ENCODE measurements around the gene SCMH1. TPM values are rescaled to one million over a fixed set of nuclear protein-coding genes. Genes with fewer than 3 reads are reported as not detected.

The SCMH1 gene
- total RNA-seq, 2 experiments from 2014 or later = 26.3 to 27.8 TPM

- no peaks in the 10 kb centered on the region for H3K4me1 Mint-ChIP-seq
- no peak overlapping the region for H3K4me3 Mint-ChIP-seq
- DNase-seq = no peak
- no peak overlapping the region for H3K27ac Mint-ChIP-seq
- H3K36me3 Mint-ChIP-seq = peaks cover 24% of the 10 kb centered on the region
- no peaks in the 10 kb centered on the region for H3K27me3 Mint-ChIP-seq
- H3K9me3 Mint-ChIP-seq = peaks cover 9% of the 10 kb centered on the region
Measured at GRCh38 chr1:41078616-41079015, 163.5 kb downstream of the SCMH1 start.

GRCh38 chr1:41078193-41078592, 163.9 kb downstream of the SCMH1 start:
- DNase-seq = no peak
- Mint-ChIP-seq H3K27me3 (no peaks in the 10 kb centered on the region), H3K4me1 (no peaks in the 10 kb centered on the region), H3K27ac (no peak overlapping the region), H3K36me3 (peaks cover 26% of the 10 kb centered on the region), H3K9me3 (peaks cover 9% of the 10 kb centered on the region), H3K4me3 (no peak overlapping the region)

- peaks cover 26% of the 10 kb centered on the region for H3K36me3 Mint-ChIP-seq
- H3K4me1 Mint-ChIP-seq = no peaks in the 10 kb centered on the region
- H3K4me3 Mint-ChIP-seq = no peak overlapping the region
- H3K9me3 Mint-ChIP-seq = peaks cover 6% of the 10 kb centered on the region
- DNase-seq = no peak
- H3K27me3 Mint-ChIP-seq = no peaks in the 10 kb centered on the region
- no peak overlapping the region for H3K27ac Mint-ChIP-seq
Measured at GRCh38 chr1:41073971-41074370, 168.1 kb downstream of the SCMH1 start.

- Mint-ChIP-seq H3K36me3 (peaks cover 23% of the 10 kb centered on the region), H3K9me3 (no peaks in the 10 kb centered on the region), H3K4me3 (no peak overlapping the region), H3K27ac (no peak overlapping the region), H3K4me1 (no peaks in the 10 kb centered on the region), H3K27me3 (no peaks in the 10 kb centered on the region)
- DNase-seq = no peak
Measured at GRCh38 chr1:41072051-41072450, 170.1 kb downstream of the SCMH1 start.

GRCh38 chr1:41056907-41057306, 185.2 kb downstream of the SCMH1 start:
- Mint-ChIP-seq H3K27ac (no peak overlapping the region), H3K9me3 (no peaks in the 10 kb centered on the region), H3K36me3 (peaks cover 50% of the 10 kb centered on the region), H3K4me3 (no peak overlapping the region), H3K4me1 (no peaks in the 10 kb centered on the region), H3K27me3 (no peaks in the 10 kb centered on the region)
- DNase-seq = no peak

- Mint-ChIP-seq H3K36me3 (peaks cover 25% of the 10 kb centered on the region), H3K4me1 (no peaks in the 10 kb centered on the region), H3K27ac (no peak overlapping the region), H3K27me3 (no peaks in the 10 kb centered on the region), H3K9me3 (no peaks in the 10 kb centered on the region), H3K4me3 (no peak overlapping the region)
- DNase-seq = no peak
Measured at GRCh38 chr1:41053316-41053715, 188.8 kb downstream of the SCMH1 start.

GRCh38 chr1:41051022-41051421, 191.1 kb downstream of the SCMH1 start:
- peaks cover 23% of the 10 kb centered on the region for H3K36me3 Mint-ChIP-seq
- H3K9me3 Mint-ChIP-seq = no peaks in the 10 kb centered on the region
- no peak for DNase-seq
- H3K4me1 Mint-ChIP-seq = no peaks in the 10 kb centered on the region
- H3K4me3 Mint-ChIP-seq = no peak overlapping the region
- H3K27me3 Mint-ChIP-seq = no peaks in the 10 kb centered on the region
- H3K27ac Mint-ChIP-seq = no peak overlapping the region

- H3K27ac Mint-ChIP-seq = no peak overlapping the region
- no peaks in the 10 kb centered on the region for H3K4me1 Mint-ChIP-seq
- no peak overlapping the region for H3K4me3 Mint-ChIP-seq
Measured at GRCh38 chr1:41048540-41048939, 193.6 kb downstream of the SCMH1 start.

GRCh38 chr1:41046347-41046775, 195.7 kb downstream of the SCMH1 start:
- peaks cover 7% of the 10 kb centered on the region for H3K36me3 Mint-ChIP-seq
- H3K27me3 Mint-ChIP-seq = no peaks in the 10 kb centered on the region
- no peak overlapping the region for H3K27ac Mint-ChIP-seq
- no peaks in the 10 kb centered on the region for H3K4me1 Mint-ChIP-seq
- DNase-seq = no peak
- no peaks in the 10 kb centered on the region for H3K9me3 Mint-ChIP-seq
- no peak overlapping the region for H3K4me3 Mint-ChIP-seq

More at GRCh38 chr1:41048540-41048939, 193.6 kb downstream of the SCMH1 start:
- Mint-ChIP-seq H3K27me3 (no peaks in the 10 kb centered on the region), H3K9me3 (no peaks in the 10 kb centered on the region), H3K36me3 (peaks cover 14% of the 10 kb centered on the region)
- DNase-seq = no peak

- H3K36me3 Mint-ChIP-seq = peaks cover 7% of the 10 kb centered on the region
- H3K27ac Mint-ChIP-seq = no peak overlapping the region
- no peaks in the 10 kb centered on the region for H3K4me1 Mint-ChIP-seq
- DNase-seq = no peak
- no peaks in the 10 kb centered on the region for H3K27me3 Mint-ChIP-seq
- no peak overlapping the region for H3K4me3 Mint-ChIP-seq
- no peaks in the 10 kb centered on the region for H3K9me3 Mint-ChIP-seq
Measured at GRCh38 chr1:41045740-41046139, 196.4 kb downstream of the SCMH1 start.

GRCh38 chr1:41044187-41044586, 197.9 kb downstream of the SCMH1 start:
- Mint-ChIP-seq H3K4me1 (no peaks in the 10 kb centered on the region), H3K9me3 (no peaks in the 10 kb centered on the region), H3K36me3 (peaks cover 9% of the 10 kb centered on the region), H3K27ac (no peak overlapping the region), H3K4me3 (no peak overlapping the region), H3K27me3 (no peaks in the 10 kb centered on the region)
- DNase-seq = no peak

- Mint-ChIP-seq H3K4me3 (no peak overlapping the region), H3K27ac (peak overlapping the region; percentile 3), H3K36me3 (peaks cover 7% of the 10 kb centered on the region), H3K9me3 (no peaks in the 10 kb centered on the region), H3K4me1 (no peaks in the 10 kb centered on the region), H3K27me3 (no peaks in the 10 kb centered on the region)
- DNase-seq = no peak
Measured at GRCh38 chr1:41041614-41042270, 200.4 kb downstream of the SCMH1 start.

- Mint-ChIP-seq H3K27ac (no peak overlapping the region), H3K4me3 (no peak overlapping the region), H3K27me3 (no peaks in the 10 kb centered on the region), H3K4me1 (peaks cover 1% of the 10 kb centered on the region), H3K36me3 (peaks cover 11% of the 10 kb centered on the region), H3K9me3 (no peaks in the 10 kb centered on the region)
- no peak for DNase-seq
Measured at GRCh38 chr1:41038110-41038509, 204.0 kb downstream of the SCMH1 start.

GRCh38 chr1:41037116-41037903, 204.8 kb downstream of the SCMH1 start:
- H3K27ac Mint-ChIP-seq = no peak overlapping the region
- peaks cover 14% of the 10 kb centered on the region for H3K36me3 Mint-ChIP-seq
- no peaks in the 10 kb centered on the region for H3K27me3 Mint-ChIP-seq
- DNase-seq = no peak
- no peaks in the 10 kb centered on the region for H3K9me3 Mint-ChIP-seq
- H3K4me3 Mint-ChIP-seq = no peak overlapping the region
- peaks cover 1% of the 10 kb centered on the region for H3K4me1 Mint-ChIP-seq

- DNase-seq = no peak
- H3K4me1 Mint-ChIP-seq = peaks cover 1% of the 10 kb centered on the region
Measured at GRCh38 chr1:41033272-41033671, 208.8 kb downstream of the SCMH1 start.

GRCh38 chr1:41032147-41032546, 210.0 kb downstream of the SCMH1 start:
- peaks cover 24% of the 10 kb centered on the region for H3K36me3 Mint-ChIP-seq
- no peaks in the 10 kb centered on the region for H3K27me3 Mint-ChIP-seq
- H3K27ac Mint-ChIP-seq = no peak overlapping the region
- H3K4me1 Mint-ChIP-seq = peaks cover 1% of the 10 kb centered on the region
- no peak overlapping the region for H3K4me3 Mint-ChIP-seq
- DNase-seq = no peak
- H3K9me3 Mint-ChIP-seq = no peaks in the 10 kb centered on the region

More at GRCh38 chr1:41033272-41033671, 208.8 kb downstream of the SCMH1 start:
- Mint-ChIP-seq H3K4me3 (no peak overlapping the region), H3K27ac (no peak overlapping the region), H3K36me3 (peaks cover 23% of the 10 kb centered on the region), H3K27me3 (no peaks in the 10 kb centered on the region), H3K9me3 (no peaks in the 10 kb centered on the region)

All from activated naive CD8-positive, alpha-beta T cell treated with anti-CD3 and anti-CD28 coated beads for 36 hours (primary cell).